ENCODE results near the gene MYO18A.

- no peak for TF ChIP-seq POLR2A (IDR thresholded peaks at IDR 0.05)
- TF ChIP-seq CTCF (IDR thresholded peaks at IDR 0.05), result no peak
These were observed 20.8 kb downstream of the MYO18A start for GRCh38 chr17:29159306-29159860.
